Esophagus squamous epithelium (tissue), 4 donors: Measurements from ENCODE around the gene CKM.

Source experiments
- POLR2A ChIP-seq, 4 donors: fragments of 450-650 bp; IDR thresholded peaks; one replicate each; pipeline ENCODE4 v1.6.1; 2017; ENCODE audit warnings: antibody characterized with exemption in 4 of 4, mild to moderate bottlenecking in 4 of 4, moderate library complexity in 3 of 4
- TF ChIP-seq, protein P1 (sequence below), 6 experiments: fragments of 450-650 bp in 4 of 6; fragments of 200-600 bp in 2 of 6; sonication (generic) in 2 of 6; IDR thresholded peaks; one replicate each; pipeline ENCODE4 v1.5.1; 2016 to 2019; ENCODE audit warnings: antibody characterized with exemption in 6 of 6, mild to moderate bottlenecking in 4 of 6, moderate library complexity in 4 of 6

DNA sequence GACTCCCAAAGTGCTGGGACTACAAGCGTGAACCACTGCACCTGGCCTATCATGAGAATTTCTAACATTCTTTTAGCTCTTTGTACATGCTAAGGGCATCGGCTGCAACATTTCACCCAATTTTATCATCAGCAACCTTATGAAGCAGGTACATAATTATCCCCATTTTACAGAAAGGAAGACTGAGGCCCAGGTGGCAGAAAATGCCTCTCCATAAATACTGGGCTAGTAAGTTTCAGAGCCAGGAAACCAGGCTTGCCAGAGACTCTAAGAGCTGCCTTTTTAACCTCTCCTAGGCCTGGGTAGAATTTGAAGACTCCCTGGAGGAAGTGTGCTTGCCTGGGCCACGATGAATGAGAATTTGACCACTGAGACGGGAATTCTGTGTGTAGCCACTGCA lies 45.5 kb upstream of the CKM start:
- TF ChIP-seq, protein P1, sequence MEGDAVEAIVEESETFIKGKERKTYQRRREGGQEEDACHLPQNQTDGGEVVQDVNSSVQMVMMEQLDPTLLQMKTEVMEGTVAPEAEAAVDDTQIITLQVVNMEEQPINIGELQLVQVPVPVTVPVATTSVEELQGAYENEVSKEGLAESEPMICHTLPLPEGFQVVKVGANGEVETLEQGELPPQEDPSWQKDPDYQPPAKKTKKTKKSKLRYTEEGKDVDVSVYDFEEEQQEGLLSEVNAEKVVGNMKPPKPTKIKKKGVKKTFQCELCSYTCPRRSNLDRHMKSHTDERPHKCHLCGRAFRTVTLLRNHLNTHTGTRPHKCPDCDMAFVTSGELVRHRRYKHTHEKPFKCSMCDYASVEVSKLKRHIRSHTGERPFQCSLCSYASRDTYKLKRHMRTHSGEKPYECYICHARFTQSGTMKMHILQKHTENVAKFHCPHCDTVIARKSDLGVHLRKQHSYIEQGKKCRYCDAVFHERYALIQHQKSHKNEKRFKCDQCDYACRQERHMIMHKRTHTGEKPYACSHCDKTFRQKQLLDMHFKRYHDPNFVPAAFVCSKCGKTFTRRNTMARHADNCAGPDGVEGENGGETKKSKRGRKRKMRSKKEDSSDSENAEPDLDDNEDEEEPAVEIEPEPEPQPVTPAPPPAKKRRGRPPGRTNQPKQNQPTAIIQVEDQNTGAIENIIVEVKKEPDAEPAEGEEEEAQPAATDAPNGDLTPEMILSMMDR (IDR thresholded peaks at IDR 0.05) = no peak
- no peak for TF ChIP-seq POLR2A (IDR thresholded peaks at IDR 0.05)
